ENCODE data around the gene RALGAPB. TPM values are rescaled to one million over a fixed set of nuclear protein-coding genes. Genes with fewer than 3 reads are reported as not detected.

RALGAPB gene
- polyA plus RNA-seq, 2 of the 4 experiments (the other 2 are of a cell fraction), result 15.1 to 35.9 TPM

GRCh38 chr20:38616457-38616856 lies 143.8 kb downstream of the RALGAPB start:
- POLR2A ChIA-PET, result no interaction called here
- CTCF ChIA-PET, result interaction anchor here (0.6 kb wide), 2 partner anchors 116 to 330 kb away, joined by 3 to 4 read pairs; no protein-coding TSS in a partner anchor
- DNase-seq (ENCODE audit: low read depth in 1 of 2, low spot score in 1 of 2) (no peak), ATAC-seq (no peak), FAIRE-seq (no peak)
- Histone ChIP-seq H3K27ac (no peak overlapping the region), H3K4me1 (peaks cover 11% of the 10 kb centered on the region; the same call in 1 of the 3 replicates), H3K9me3 (no peaks in the 10 kb centered on the region), H3K4me3 (no peak overlapping the region), H3K4me2 (no peak overlapping the region)
- TF ChIP-seq SREBF2 (IDR thresholded peaks at IDR 0.05), result no peak
- no peak for TF ChIP-seq NFE2L2 (conservative IDR thresholded peaks at IDR 0.05; ENCODE audit: low read length)
- TF ChIP-seq FOSB (CRISPR knock-in tag; IDR thresholded peaks at IDR 0.05), result no peak
- no peak for TF ChIP-seq GATA3 (IDR thresholded peaks at IDR 0.05; ENCODE audit: borderline replicate concordance)
- no peak for TF ChIP-seq CEBPB (IDR thresholded peaks at IDR 0.05)
- TF ChIP-seq RARB (CRISPR knock-in tag; IDR thresholded peaks at IDR 0.05), result no peak
- no peak for TF ChIP-seq USF2 (IDR thresholded peaks at IDR 0.05)
- no peak for TF ChIP-seq HDAC2 (IDR thresholded peaks at IDR 0.05)
- TF ChIP-seq ZFP36 (IDR thresholded peaks at IDR 0.05; ENCODE audit: borderline replicate concordance, partially characterized antibody), result no peak
- TF ChIP-seq ELK1 (IDR thresholded peaks at IDR 0.05; ENCODE audit: low read depth, low read length), result no peak
- no peak for TF ChIP-seq HOXA7 (CRISPR knock-in tag; IDR thresholded peaks at IDR 0.05)
- WGBS (ENCODE audit: missing lambda C conversion rate), result 89% methylated on average over 4 of the region's 4 CpGs

GRCh38 chr20:38617011-38617829 lies 144.6 kb downstream of the RALGAPB start:
- peak overlapping the region in 1 of 2 experiments; percentile 25; a peak in 2 of 6 replicates for H3K27ac ChIP-seq
- ChIA-PET CTCF (interaction anchor here (0.6 to 1.7 kb wide), 4 partner anchors 12 to 58 kb away, joined by 3 to 9 read pairs (median 4); no protein-coding TSS in a partner anchor), POLR2A (interaction anchor here (0.8 kb wide), 1 partner anchor 13 kb away, joined by 3 read pairs; no protein-coding TSS in a partner anchor)
- 0 out of 2 replicates have a peak, but pooled peaks have one; percentile 23 for TF ChIP-seq KDM1A (IDR thresholded peaks at IDR 0.05; ENCODE audit: low read depth)
- no peak for TF ChIP-seq MAZ (IDR thresholded peaks at IDR 0.05; ENCODE audit: borderline replicate concordance, low read depth, low read length)
- no peak for TF ChIP-seq BCL3 (IDR thresholded peaks at IDR 0.05)
- TF ChIP-seq POLR2AphosphoS2 (conservative IDR thresholded peaks at IDR 0.05; ENCODE audit: low read length), result no peak
- TF ChIP-seq CEBPB (IDR thresholded peaks at IDR 0.05), result no peak
- DNase-seq (ENCODE audit: low read depth in 1 of 2, low spot score in 1 of 2), result peak; percentile 34 to 38
- 48% methylated on average over 11 of the region's 16 CpGs for whole genome bisulfite sequencing (ENCODE audit: missing lambda C conversion rate)
- peak; percentile 85 to 86 for ATAC-seq
- no peaks in the 10 kb centered on the region for H3K9me3 ChIP-seq
- H3K4me1 ChIP-seq, result peaks cover 11% of the 10 kb centered on the region; the same call in 1 of the 3 replicates
- H3K4me3 ChIP-seq, result no peak overlapping the region
- 0 out of 3 replicates have a peak overlapping the region, but pooled peaks have one; percentile 2 for H3K4me2 ChIP-seq
- no peak for FAIRE-seq

- no peaks in the 10 kb centered on the region for H3K9me3 ChIP-seq
- DNase-seq (ENCODE audit: low read depth in 1 of 2, low spot score in 1 of 2) (no peak), ATAC-seq (no peak), FAIRE-seq (no peak)
- ChIA-PET CTCF (interaction anchor here (0.6 to 1.7 kb wide), 3 partner anchors 16 to 58 kb away, joined by 3 to 9 read pairs (median 4); no protein-coding TSS in a partner anchor), POLR2A (no interaction called here)
- H3K27ac ChIP-seq, result no peak overlapping the region
- TF ChIP-seq HMGXB4 (CRISPR knock-in tag; IDR thresholded peaks at IDR 0.05; ENCODE audit: borderline replicate concordance) (no peak), FOXS1 (CRISPR knock-in tag; IDR thresholded peaks at IDR 0.05) (no peak), RFX5 (IDR thresholded peaks at IDR 0.05) (no peak), E2F6 (IDR thresholded peaks at IDR 0.05; ENCODE audit: borderline replicate concordance, low read depth) (no peak), SREBF2 (IDR thresholded peaks at IDR 0.05) (no peak), NPAS2 (CRISPR knock-in tag; IDR thresholded peaks at IDR 0.05; ENCODE audit: borderline replicate concordance) (no peak), USF2 (IDR thresholded peaks at IDR 0.05) (no peak), FOSB (CRISPR knock-in tag; IDR thresholded peaks at IDR 0.05) (no peak)
- H3K4me2 ChIP-seq, result no peak overlapping the region
- WGBS (ENCODE audit: missing lambda C conversion rate), result 87% methylated on average over 4 of the region's 4 CpGs
- peaks cover 11% of the 10 kb centered on the region; the same call in 1 of the 3 replicates for H3K4me1 ChIP-seq
- no peak overlapping the region for H3K4me3 ChIP-seq
These were observed 145.2 kb downstream of the RALGAPB start for GRCh38 chr20:38617830-38618196.

Data from A549 (cell line).